Fibroblast of mammary gland (primary cell): ENCODE data around the gene LDLRAD1.

Experiments
- DNase-seq: peaks from one replicate; pipeline ENCODE4 v3.0.0-alpha.2; 2010; ENCODE audit warnings: low read depth
- H3K4me3 ChIP-seq: 2 replicates; pipeline ENCODE4 v1.5.1; 2011; ENCODE audit warnings: low read depth, mild to moderate bottlenecking, low read length, moderate library complexity; ENCODE audit not compliant: control insufficient read depth
- CTCF ChIP-seq: conservative IDR thresholded peaks from 2 replicates; pipeline ENCODE4 v1.5.1; 2011; ENCODE audit warnings: low read depth, low read length, inconsistent platforms; ENCODE audit not compliant: control insufficient read depth, insufficient read depth

LDLRAD1 gene

GRCh38 chr1:53987880-53988279 is 30.1 kb downstream of the LDLRAD1 start:
- no peak for TF ChIP-seq CTCF
- H3K4me3 ChIP-seq: no peak overlapping the region
- DNase-seq: peak; percentile 14

GRCh38 chr1:53986458-53986857 is 31.5 kb downstream of the LDLRAD1 start:
- no peak overlapping the region for H3K4me3 ChIP-seq
- TF ChIP-seq CTCF: no peak
- DNase-seq: no peak

- DNase-seq: no peak
- H3K4me3 ChIP-seq: no peak overlapping the region
- no peak for TF ChIP-seq CTCF
Observed at GRCh38 chr1:53984726-53985125, 33.3 kb downstream of the LDLRAD1 start.

- no peak for DNase-seq
- TF ChIP-seq CTCF: no peak
- H3K4me3 ChIP-seq: peak overlapping the region; percentile 45
Observed at GRCh38 chr1:53982763-53983104, 35.3 kb downstream of the LDLRAD1 start.

- peak; percentile 50 for DNase-seq
Observed at GRCh38 chr1:53982034-53982762, 35.8 kb downstream of the LDLRAD1 start.

GRCh38 chr1:53981220-53981619 is 36.8 kb downstream of the LDLRAD1 start:
- no peak overlapping the region for H3K4me3 ChIP-seq
- DNase-seq: no peak
- TF ChIP-seq CTCF: no peak

More at GRCh38 chr1:53982034-53982762, 35.8 kb downstream of the LDLRAD1 start:
- TF ChIP-seq CTCF: no peak
- H3K4me3 ChIP-seq: peak overlapping the region; percentile 45
